ENCODE data around the gene PVRIG.
"Not testable (repeated sequence)": the region's sequence is repeated elsewhere in the genome, so short reads cannot be mapped to it uniquely, and the experiment has no call there.

- TF ChIP-seq POLR2A, CTCF (IDR thresholded peaks at IDR 0.05): not testable (repeated sequence)
Measured at GRCh38 chr7:100262896-100263295, 43.1 kb downstream of the PVRIG start.
